ENCODE results near the gene SUDS3. TPM values are rescaled to one million over a fixed set of nuclear protein-coding genes. Genes with fewer than 3 reads are reported as not detected.

The SUDS3 gene
- total RNA-seq, 1 experiment from 2014 or later = 50.5 TPM

DNA sequence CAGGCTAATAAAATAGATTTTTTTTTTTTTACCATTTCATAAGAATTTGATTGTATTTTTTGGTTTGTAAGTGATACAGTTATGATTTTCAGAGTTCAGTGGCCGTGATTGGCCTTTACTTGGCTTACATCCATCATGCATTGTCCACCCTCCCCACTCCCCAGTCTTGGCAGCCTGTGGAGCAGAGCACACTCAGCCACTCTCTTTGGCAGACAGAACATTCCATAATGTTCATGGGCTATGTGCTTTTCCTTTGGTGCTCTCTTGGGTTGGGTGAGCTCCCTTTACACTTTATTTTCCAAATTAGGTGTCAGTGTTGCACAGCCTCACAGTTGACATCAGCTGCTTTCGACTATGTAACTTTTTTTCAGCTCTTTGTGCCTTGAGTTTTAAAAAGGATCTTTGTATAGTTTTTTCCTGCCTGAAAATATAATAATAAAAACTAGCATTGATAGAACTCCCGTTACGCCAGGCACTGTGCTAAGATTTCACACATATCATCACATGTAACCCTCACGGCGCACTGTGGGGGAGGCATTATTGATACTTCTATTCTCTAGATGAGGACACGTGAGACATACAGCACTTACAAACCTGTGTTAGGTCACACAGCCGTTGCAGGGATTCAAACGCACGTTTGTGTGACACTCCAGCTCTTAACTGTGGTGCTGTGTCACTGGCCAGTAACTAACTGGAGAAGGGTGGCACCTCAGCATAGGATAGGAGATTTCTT, 21.5 kb downstream of the SUDS3 start:
- no peak overlapping the region for H2BK120ac ChIP-seq (ENCODE audit: low read depth, low read length, poor library complexity, severe bottlenecking)
- no peak overlapping the region for H4K5ac ChIP-seq (ENCODE audit: insufficient read length, low read depth, low read length)
- H3K4me2 ChIP-seq (ENCODE audit: insufficient read depth, insufficient read length, low read length) = no peak overlapping the region
- no peaks in the 10 kb centered on the region for H3K9me3 Mint-ChIP-seq
- H3K4me1 Mint-ChIP-seq = no peaks in the 10 kb centered on the region
- H3K23ac ChIP-seq (ENCODE audit: insufficient read length, low read depth, low read length) = no peak overlapping the region
- no peaks in the 10 kb centered on the region for H3K4me1 ChIP-seq (ENCODE audit: insufficient read depth, low read length)
- no peak overlapping the region for H4K8ac ChIP-seq (replicated peaks; ENCODE audit: insufficient read length, low read depth, low read length)
- H3K4me3 Mint-ChIP-seq = no peak overlapping the region
- H2BK20ac ChIP-seq (ENCODE audit: low read depth, low read length, poor library complexity, severe bottlenecking) = no peak overlapping the region
- no peak overlapping the region for H2BK12ac ChIP-seq (ENCODE audit: insufficient read length, low read depth, low read length)
- TF ChIP-seq CTCF (conservative IDR thresholded peaks at IDR 0.05) = no peak
- no peaks in the 10 kb centered on the region for H3K79me2 ChIP-seq (ENCODE audit: insufficient read depth, low read length)
- no peak overlapping the region for H3K18ac ChIP-seq (ENCODE audit: insufficient read length, low read depth, low read length)
- no peak overlapping the region for H4K91ac ChIP-seq (ENCODE audit: insufficient read length, low read depth, low read length)
- no peaks in the 10 kb centered on the region for H3K23me2 ChIP-seq (ENCODE audit: insufficient read length, low read depth, low read length, poor library complexity, severe bottlenecking)
- H4K20me1 ChIP-seq (ENCODE audit: control insufficient read depth, insufficient read depth, insufficient read length) = no peaks in the 10 kb centered on the region
- no peak overlapping the region for H3K27ac ChIP-seq (ENCODE audit: insufficient read length, low read depth, low read length)
- no peaks in the 10 kb centered on the region for H3K27me3 Mint-ChIP-seq (ENCODE audit: low read depth)
- H3K14ac ChIP-seq (ENCODE audit: insufficient read depth, low read length) = no peak overlapping the region
- no peaks in the 10 kb centered on the region for H3K79me1 ChIP-seq (ENCODE audit: insufficient read depth, low read depth, low read length, poor library complexity, severe bottlenecking)
- no CpG with 5 or more reads among the region's 10 CpGs for WGBS (ENCODE audit: extremely low coverage, insufficient read length, low lambda C conversion rate)
- no peak overlapping the region for H3K56ac ChIP-seq (ENCODE audit: insufficient read length, low read depth, low read length)
- H3K27ac Mint-ChIP-seq = no peak overlapping the region
- peaks cover 28 to 88% (median 68%) of the 10 kb centered on the region in 3 experiments; a peak in 6 of 7 replicates for H3K36me3 Mint-ChIP-seq (ENCODE audit: insufficient read depth in 1 of 3, low read depth in 3 of 3)
- no peak for DNase-seq
- no peak overlapping the region for H3T11ph ChIP-seq (ENCODE audit: low read length)
- no peak overlapping the region for H3K9ac ChIP-seq (ENCODE audit: extremely low read depth, insufficient read length, low read length)
- no peak overlapping the region for H2AK5ac ChIP-seq (ENCODE audit: insufficient read length, low read length)
- no peak overlapping the region for H2BK15ac ChIP-seq (ENCODE audit: low read depth, low read length)
- no peak overlapping the region for H3K4ac ChIP-seq (ENCODE audit: low read depth, low read length)
- no peak overlapping the region for H2BK5ac ChIP-seq (ENCODE audit: insufficient read length, low read length)
- H2AFZ ChIP-seq (ENCODE audit: low read length) = no peak overlapping the region
- H3K27me3 ChIP-seq (ENCODE audit: insufficient read depth, low read length) = no peaks in the 10 kb centered on the region
- no peaks in the 10 kb centered on the region for H3K9me3 ChIP-seq (ENCODE audit: control insufficient read depth, low read depth, low read length)
